ENCODE data around the gene STIM2.

DNA sequence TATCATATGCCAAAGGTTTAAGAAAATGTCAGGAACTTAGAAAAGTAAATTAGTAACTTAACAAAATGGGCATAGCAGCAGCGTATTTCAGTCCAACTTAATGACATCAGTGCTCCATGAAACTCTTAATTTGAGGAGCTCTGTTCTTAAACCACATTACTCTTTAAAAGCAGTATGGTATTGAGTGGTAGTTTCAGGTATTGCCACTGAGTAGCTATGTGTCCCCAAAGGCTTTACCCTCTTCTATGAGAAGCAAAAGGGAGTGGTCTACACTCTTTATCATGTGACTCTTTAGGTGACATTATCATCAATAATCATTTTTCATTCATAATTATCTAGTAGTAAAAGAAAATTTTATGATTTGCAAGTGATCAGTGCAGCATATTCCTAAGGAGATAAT lies 158.3 kb downstream of the STIM2 start:
- no peak for TF ChIP-seq POLR2A (IDR thresholded peaks at IDR 0.05)
- TF ChIP-seq, protein P1, sequence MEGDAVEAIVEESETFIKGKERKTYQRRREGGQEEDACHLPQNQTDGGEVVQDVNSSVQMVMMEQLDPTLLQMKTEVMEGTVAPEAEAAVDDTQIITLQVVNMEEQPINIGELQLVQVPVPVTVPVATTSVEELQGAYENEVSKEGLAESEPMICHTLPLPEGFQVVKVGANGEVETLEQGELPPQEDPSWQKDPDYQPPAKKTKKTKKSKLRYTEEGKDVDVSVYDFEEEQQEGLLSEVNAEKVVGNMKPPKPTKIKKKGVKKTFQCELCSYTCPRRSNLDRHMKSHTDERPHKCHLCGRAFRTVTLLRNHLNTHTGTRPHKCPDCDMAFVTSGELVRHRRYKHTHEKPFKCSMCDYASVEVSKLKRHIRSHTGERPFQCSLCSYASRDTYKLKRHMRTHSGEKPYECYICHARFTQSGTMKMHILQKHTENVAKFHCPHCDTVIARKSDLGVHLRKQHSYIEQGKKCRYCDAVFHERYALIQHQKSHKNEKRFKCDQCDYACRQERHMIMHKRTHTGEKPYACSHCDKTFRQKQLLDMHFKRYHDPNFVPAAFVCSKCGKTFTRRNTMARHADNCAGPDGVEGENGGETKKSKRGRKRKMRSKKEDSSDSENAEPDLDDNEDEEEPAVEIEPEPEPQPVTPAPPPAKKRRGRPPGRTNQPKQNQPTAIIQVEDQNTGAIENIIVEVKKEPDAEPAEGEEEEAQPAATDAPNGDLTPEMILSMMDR (IDR thresholded peaks at IDR 0.05), result no peak
